HG03039 (cell line): Measurements from ENCODE around the gene ACTN4.

Source experiments
- ATAC-seq: cut with Tn5 transposase; IDR thresholded peaks from one replicate; pipeline ENCODE4 v1.9.1; 2021; ENCODE audit warnings: mild to moderate bottlenecking, moderate library complexity; ENCODE audit not compliant: unreplicated experiment

The ACTN4 gene

DNA sequence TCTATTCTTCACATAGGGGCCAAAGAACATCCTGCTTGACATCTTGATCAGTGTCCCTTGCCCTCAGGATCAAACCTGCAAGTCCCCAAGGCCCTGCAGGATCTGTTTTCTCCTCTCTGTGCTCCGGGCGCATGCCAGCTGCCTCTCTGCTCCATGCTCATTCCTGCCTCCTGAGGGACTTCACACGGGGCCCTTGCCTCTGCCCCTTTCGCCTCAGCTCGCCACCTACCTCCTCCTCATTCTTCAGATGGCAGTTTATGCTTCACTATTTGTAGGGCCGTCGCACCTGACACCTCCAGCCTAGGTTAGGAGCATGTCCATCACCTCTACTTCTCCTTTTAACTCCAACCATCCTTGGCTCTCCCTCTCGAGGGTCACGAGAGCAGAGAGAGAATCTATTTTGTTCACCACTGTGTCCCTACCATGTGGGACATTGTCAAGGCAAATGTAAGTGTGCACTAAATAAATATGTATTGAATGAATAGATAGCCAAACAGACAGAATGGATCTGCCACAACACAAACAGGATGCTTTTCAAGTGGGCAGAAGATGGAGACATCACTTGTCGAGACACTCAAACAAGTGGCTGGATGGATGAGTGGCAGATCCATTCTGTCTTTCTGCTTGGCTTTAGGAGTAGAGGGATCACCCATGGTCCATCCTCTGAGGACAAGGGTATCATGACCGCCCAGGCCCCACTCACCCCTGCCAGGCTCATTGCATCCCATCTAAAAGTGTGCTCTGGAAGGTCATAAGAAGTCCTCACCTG is 29.6 kb downstream of the ACTN4 start:
- ATAC-seq = no peak

DNA sequence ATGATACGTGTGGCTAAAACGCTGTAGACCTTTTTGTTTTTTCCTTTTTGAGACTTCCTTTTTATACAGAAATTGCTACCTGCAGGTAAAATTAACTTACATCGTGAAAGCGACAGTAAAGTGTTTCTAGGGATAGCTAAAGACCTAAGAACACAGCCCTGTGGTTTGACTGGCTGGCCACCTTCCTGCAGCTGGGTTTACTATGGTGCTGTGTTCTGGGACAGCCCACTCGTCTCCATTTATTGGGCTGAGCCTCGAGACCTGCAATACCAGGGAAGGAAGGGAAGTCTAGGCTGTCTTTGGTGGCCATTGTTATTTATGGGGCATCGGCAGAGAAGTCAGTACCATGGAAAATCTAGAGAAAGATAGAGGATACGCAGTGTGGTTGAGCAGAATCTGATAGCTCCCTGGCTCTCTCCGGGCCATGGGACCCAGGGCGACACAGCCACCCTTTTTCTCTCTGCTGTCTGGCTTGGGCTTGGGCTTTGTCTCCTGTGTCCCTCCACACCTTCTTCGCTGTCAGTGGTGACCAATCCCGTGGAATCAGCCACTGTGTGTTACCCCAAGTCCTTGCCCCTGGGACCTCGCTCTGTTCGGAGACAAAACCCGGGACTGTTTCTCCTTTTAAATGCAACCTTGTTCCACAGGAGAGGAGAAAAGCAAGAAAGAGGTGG is 30.9 kb downstream of the ACTN4 start:
- ATAC-seq = no peak

DNA sequence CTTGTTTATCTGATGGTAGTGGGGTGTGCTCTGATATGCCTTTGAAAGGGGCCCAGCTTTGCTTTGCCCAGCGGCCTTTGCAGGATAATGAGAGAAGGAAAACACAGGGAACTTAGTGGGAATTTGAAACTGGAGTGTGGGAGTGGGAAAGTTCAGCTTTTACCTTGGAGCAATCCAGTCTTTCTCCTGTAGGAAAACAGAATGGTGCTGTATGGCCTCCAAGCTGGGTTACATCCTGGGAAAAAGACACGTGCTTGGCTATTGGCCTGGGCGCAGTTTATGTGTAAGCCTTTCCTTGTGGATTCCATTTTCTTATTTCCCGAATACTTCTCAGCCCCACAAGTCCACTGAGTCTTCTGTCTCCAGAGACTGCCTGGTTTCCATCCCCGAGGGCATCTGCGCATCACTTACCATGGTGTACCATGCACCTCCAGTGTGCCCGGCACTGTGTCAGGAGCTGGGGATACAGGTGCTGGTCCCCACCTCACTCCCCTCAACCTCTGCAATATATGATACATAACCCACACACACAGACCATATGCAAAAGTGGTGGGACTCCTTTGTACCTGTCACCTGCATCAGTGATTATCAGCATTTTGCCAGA is 31.5 kb downstream of the ACTN4 start:
- no peak for ATAC-seq

DNA sequence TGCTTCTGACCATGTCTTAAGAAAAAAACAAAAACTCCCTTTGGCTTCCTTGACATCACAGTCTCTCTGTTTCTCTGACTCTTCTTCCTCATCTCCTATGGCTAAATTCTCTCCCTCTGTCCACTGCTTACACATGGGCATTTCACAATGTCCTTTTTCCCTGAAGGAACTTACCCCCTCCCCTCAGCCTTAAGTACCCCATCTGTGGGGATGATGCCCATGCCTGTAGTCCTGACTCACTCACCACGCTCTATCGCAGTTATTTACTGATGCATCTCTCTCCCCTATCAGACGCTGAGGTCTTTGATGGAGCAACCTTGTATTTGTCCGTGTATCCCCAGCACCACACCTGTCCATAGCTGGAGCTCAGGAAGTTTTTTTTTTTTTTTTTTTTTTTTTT is 32.4 kb downstream of the ACTN4 start:
- no peak for ATAC-seq

DNA sequence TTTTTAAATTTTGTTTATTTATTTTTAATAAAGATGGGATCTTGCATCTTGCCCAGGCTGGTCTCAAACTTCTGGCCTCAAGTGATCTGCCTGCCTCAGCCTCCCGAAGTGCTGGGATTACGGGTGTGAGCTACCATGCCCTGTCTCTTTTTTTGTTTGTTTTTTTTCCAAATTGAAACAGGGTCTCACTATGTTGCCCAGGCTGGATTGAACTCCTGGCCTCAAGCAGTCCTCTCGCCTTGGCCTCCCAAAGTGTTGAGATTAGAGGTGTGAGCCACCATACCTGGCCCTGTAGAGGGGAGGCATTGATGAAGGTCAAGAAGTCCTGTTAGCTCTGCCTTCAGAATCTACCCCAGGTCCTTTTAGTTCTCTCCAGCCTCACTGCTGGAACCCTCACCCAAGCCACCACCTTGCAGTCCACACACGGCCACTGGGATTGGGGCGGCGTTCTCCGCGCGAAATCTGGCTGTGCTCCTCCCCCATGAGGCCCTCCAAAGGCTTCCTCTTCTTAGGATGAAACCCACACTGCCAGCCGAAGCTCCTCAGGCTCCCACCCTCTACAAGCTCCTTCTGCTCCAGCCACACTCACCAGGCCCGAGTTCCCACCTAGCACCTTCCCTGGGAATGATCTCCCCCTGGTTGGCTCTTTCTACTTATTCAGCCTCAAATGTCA is 34.9 kb downstream of the ACTN4 start:
- ATAC-seq = no peak

DNA sequence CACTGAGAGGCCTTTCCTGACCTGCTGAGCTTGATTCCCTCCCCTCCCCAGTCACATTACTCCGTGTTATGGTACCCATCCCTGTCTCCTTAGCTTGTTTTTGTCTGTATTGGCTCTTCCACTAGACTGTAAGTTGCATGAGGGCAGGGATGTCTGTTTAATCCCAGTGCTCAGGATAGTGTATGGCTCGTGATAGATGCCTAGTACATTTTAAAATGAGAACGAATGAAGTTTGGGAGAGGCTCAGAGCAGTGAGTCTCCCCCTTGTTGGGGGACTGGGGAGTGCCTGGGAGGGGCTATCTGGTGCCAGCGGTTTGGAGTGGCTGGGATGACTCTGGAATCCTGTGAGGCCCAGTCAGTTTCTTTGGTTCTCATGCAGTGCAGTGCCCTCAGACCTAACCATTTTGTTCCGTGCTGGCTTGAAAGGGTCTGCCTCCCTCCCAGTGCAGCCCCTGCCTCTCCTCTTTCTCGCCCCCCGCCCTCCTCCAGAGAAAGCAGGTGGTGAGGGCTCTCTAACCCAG is 35.5 kb downstream of the ACTN4 start:
- ATAC-seq = no peak

DNA sequence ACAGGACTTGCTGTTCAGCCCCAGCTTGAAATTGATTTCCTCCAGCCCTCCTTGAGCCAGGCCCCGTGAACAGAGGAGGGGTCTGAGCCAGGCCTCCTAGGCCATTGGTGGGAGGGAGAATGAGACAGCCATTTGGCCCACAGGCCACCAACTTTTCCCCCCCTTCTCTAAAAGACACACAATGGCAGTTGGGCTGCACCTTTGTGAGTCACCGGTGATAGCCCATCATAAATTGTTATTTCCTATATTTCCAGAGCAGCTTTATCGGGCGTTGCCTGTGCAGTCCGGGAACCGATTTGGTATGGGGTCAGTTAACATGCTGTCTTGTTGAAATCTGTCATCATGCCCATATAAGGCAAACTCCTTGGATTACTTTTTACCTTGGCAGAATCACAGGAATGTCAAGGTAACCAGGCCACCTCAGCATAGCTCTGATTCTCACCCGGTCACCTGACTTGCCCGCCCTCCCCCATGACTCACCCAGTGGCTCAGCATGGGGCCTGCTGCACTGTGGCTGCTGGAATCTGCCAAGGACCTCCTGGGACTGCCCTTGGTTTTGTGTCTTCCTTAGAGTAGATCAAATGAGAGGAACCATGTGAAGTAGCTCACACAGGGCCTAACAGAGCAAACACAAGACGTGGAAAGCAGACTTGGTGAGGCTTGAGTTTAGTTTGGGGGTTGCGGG is 36.1 kb downstream of the ACTN4 start:
- no peak for ATAC-seq

DNA sequence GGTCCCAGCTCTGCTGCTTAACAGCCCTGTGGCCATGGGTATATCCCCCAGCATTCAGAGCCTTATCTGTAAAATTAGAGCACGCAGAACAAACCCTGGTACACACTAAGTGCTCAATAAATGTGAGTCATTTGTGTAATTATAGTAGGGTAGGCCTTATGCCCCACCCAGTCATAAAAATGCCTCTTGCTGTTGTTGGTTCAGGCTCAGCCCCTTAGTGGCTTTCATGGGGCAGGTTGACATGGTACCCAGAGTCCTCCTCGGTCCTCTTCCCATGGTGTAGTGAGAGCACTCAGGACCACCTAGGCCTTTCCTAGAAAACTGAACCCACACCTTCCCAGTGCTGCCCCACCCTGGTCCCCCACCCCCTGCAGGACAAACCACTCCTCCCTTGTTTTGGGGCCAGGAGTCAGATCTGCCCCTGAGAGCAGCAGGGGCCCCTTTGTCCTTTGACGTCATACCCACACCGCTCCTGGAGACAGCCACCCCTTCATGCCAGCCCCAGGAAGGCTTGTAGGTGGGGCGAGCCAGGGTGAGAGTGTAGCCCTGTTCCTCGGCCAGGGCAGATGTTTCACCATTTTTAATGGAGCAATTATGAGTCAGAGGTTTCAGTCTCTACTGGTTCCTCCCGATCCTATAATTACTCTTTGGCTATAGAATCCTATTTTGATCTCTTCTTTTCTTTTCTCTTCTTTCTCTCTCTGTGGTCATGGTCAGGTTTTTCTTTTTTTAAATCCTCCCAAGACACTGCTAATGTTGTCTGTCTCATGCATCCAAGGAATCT is 36.8 kb downstream of the ACTN4 start:
- no peak for ATAC-seq

DNA sequence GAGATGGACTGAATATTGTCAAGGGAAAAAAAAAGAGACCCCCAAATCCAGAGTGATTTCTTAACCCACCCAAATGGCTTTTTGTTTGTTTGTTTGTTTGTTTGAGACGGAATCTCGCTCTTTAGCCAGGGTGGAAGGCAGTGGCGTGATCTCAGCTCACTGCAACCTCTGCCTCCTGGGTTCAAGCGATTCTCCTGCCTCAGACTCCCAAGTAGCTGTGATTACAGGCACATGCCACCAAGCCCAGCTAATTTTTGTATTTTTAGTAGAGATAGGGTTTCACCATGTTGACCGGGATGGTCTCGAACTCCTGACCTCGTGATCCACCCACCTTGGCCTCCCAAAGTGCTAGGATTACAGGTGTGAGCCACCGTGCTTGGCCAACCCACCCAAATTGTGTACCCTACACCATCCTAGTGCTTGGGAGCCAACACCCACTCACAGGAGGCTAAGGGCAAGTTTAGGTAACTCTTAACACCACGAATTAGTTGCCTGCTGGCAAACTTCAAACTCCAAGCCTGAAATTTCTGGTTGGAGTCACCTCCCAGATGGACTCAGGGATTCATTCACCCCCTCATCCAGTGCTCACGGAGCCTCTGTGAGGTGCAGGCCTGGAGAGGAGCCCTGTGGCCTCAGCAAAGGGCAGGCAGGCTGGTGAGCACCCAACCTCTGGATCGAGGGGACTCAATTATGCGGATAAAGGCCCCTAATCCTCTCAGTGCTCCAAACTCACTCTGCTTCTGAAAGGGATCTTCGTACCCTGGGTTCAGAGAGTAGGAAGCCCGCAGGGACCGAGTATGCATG is 37.6 kb downstream of the ACTN4 start:
- ATAC-seq = no peak

DNA sequence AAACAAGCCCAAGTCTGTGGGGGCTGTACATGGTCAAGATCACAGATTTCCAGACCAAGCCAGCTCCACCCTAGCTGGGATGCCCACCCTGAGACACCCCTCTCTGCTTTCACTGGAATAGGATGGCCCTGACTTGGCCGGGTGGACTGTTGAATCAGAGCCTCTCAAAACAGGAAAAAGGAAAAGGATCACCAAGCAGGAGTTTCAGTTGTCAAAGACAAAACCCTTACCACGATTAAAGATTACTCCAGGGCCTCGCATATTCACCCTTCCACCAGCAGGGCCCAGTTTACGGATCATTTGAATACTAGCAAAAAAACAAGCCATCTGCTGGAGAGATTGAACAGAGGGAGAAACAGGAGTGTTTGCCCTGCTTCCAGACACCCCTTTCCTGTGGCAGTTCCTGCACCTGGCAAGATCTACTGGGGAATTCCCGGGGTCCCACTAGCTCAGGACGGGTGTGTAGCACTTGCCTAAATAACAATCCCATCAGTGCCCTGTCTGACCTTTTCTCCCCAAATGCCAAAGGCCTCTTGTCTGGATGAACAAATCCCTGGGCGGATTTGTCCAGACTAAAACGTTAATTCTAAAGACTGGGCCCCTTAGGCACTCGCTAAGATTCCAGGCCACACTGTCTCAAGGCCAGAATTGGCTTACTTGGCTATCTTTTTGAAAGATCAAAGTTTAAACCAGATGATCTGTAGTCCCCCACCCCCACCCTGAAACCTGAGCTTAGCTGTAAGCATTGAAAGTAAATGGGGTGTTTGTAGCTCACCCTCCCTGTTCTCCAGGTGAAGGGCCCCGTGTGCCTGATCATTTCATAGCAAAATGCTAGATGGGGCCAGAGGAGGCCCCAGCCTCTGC is 38.4 kb downstream of the ACTN4 start:
- ATAC-seq = no peak

DNA sequence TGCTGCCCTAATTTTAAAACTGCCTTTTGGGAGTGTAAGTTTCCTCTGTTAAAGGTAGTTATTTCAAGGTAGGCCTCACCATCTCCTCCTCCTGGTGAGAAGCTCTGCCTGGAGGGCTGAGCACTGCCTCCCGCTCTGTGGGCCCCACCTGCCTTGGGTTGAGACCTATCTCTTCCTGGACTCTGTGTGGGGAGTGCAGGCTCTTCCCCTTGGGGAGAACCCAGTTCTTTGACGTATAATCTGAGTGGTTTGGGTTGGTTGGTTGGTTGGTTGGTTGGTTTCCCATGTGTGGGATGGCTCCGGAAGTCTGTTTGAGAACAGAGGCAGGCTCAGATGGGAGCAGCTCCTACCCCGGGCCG is 39.1 kb downstream of the ACTN4 start:
- ATAC-seq = no peak

DNA sequence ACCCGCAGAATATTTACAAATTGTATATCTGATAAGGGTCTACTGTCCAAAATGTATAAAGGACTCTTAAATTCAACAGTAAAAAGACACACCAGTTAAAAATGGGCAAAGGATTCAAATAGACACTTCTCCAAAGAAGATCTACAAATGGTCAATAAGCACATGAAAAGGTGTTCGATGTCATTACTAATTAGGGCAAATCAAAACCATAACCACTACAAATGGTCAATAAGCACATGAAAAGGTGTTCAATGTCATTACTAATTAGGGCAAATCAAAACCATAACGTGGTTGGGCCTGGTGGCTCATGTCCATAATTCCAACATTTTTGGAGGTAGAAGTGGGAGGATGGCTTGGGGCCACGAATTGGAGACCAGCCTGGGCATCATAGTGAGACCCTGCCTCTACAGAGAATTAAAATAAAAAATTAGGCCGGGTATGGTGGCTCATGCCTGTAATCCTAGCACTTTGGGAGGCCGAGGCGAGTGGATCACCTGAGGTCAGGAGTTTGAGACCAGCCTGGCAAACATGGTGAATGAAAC is 40.5 kb downstream of the ACTN4 start:
- no peak for ATAC-seq

DNA sequence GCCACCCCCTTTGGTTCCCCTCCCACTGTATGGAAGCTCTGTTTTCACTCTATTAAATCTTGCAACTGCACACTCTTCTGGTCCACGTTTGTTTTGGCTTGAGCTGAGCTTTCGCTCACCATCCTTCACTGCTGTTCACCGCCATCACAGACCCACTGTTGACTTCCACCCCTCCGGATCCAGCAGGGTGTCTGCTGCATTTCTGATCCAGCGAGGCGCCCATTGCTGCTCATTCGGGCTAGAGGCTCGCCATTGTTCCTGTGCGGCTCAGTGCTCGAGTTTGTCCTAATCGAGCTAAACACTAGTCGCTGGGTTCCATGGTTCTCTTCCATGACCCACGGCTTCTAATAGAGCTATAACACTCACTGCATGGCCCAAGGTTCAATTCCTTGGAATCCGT is 42.7 kb downstream of the ACTN4 start:
- no peak for ATAC-seq

DNA sequence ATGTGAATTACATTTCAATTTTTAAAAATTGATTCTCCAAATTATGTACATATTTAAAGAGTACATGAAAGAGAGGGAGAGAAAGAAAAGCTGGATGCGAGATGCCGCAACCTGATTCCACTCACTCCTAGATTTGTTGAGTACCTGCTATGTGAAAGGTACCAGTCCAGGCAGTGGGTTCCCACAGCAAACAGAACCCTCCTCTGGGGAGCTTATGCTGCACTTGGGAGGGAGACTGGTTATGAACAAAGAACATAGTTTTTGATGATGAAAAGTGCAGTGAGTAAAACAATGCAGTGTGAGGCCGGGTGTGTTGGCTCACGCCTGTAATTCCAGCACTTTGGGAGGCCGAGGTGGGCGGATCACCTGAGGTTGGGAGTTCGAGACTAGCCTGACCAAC is 43.4 kb downstream of the ACTN4 start:
- ATAC-seq = no peak

DNA sequence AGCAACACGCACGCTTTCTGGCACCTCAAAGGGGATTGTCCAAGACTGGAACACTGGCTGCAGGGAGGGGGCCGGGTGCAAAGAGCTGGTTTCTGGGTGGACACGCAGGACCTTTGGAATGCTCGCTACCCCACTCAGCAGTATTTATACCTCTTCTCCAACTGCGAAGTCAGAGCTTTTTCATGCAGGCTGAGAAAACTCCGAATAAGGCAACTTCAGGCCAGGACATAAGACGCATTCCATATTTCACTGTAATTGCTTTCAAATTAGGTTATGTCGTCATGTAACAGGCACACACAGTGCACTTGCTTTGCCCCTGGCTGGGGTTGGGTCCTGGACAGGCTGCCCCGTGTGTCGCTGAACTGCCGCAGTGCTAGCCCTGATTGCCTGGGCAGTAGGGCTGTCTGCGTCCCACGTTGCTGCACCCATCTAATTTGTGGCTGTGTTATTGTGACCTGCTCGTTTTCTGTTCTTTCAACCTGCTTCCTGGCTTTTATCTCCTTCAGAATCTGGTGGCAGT is 44.5 kb downstream of the ACTN4 start:
- no peak for ATAC-seq

DNA sequence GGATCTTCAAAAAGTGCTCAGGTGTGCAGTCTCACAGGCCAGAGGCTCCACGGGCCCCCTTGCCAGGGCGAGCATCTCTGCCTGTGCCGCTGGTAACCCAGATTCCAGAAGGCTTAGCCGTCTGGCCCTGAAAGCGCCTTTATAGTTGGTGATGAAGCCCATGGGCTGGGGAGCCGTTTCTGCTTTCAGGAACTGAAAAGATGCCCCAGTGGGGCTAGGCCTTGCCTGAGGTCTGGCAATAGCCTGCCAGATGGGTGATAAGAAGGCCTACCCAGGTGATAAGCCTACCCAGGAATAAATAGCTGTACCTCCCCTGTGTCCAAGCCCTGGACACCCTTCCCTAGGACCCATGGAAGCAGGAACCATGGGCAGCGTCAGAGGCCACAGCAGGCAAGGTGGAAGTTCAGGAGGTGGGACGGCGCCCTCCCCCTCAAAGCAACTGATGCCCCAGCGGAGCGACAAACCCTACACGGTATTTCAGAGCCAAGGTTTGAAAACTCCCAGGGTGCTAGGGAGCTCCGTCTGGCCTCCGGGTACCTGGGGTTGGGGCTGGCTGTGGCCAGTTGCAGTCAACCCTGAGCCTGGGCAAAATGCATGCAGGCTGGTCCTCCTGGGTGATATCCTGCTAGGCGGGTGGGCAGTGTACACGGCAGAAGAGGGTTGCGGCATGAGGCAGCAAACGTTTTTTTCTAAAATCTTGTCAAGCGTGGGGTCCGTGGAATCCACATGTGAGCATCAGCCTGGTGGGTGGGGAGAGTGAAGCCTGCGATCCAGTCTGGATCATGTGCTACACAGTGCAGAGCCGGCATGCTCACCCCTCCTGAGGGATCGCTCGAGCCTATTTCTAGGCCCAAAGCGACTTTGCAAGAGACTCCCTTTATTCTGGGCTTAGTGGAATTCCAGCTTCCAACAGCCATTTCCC is 45.3 kb downstream of the ACTN4 start:
- no peak for ATAC-seq
